GM23248 (cell line): Measurements from ENCODE around the gene SLC2A5.

Experiments used
- EZH2 ChIP-seq: fragments of 200-600 bp; sonication (generic); IDR thresholded peaks from 2 replicates; pipeline ENCODE4 v1.6.1; 2018; ENCODE audit warnings: antibody characterized with exemption, mild to moderate bottlenecking; ENCODE audit not compliant: insufficient read depth, poor library complexity, severe bottlenecking
- EZH2phosphoT487 ChIP-seq: fragments of 200-600 bp; sonication (generic); IDR thresholded peaks from 2 replicates; pipeline ENCODE4 v1.6.1; 2018; ENCODE audit warnings: antibody characterized with exemption, moderate library complexity, mild to moderate bottlenecking, low read depth; ENCODE audit not compliant: insufficient read depth

DNA sequence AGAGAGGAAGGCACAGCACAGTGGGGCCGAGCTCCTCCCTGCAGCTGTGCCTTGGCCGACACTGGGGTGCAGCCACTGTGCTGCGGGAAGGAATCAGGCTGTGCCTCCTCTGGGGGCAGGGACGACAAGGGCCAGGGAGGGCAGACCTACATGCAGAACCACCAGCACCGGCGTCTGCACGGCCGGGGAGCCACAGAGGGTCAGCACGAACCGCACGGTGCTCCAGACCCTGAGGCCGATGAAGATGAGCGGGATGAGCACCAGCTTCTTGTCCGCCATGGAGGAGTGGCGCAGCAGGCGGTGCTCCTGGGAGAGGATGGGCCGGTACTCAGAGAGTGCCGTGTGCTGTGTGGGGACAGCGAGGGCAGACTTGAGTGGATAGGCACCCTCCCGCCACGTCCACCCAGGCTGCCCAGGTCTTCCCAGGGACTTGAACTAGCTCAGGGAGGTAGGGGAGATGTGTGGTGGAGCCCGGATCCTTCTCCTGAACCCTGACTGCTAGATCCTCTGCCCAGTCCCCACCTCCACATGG lies 36.0 kb upstream of the SLC2A5 start:
- TF ChIP-seq EZH2 (no peak), EZH2phosphoT487 (no peak)
